HuH-7.5 (cell line): ENCODE measurements around the gene BRCA2.

Source experiments
- DNase-seq: peaks from one replicate; pipeline ENCODE4 v3.0.0; 2011; ENCODE audit warnings: low spot score

Gene BRCA2

DNA sequence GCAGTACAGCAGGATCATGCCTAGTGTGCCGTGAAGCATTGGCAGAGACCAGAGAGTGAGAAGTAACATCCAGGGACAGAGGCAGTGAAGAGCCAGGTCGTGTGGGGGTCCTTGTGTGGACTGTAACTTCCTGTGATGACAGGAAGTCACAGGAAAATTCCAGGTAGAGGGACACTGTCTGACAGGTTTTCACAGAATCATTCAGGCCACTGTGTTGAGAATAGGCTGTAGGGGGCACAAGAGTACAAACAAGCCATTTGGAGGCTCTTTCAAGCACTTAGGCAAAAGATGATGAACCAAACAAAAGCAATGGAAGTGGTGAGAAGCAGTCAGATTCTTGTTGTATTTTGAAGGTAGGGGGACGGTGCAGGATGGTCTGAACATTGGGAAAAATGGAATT, 66.2 kb downstream of the BRCA2 start:
- DNase-seq, result peak; percentile 15

DNA sequence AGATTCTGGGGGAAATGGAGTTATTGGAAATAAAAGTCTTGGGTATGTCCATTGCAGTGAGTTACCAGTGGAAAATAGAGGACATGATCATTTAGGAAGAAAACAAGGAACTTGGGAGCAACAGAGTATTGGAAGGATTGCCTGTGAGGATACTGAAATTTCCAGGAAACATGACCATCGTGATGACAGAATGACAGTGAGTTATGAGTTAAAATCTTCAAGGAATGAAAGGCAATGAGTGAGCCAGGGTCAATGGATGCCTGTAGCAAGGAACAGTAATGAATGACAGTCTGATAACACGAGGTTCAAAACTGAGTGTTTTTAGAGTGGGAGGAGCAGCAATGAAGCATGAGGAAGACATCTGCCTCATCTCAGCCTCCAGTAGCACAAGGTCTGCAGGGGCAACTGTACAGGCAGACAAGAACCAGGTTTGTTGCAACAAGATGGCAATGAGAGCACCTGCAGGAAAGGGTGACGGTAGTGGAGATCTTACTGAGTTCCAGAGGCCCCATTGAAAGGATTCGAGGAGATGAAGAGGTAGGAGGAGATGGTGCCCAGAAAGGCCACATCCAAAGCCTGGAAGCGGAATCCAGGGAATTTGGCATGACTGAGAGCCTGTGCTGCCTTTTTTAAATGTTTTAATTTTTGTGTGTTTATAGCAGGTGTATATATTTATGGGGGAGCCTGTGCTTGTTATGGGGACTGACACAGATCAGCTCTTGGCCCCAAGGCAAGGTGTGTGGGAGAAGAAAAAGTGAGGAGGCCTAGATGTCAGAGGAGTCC, 68.7 kb downstream of the BRCA2 start:
- DNase-seq, result no peak

GRCh38 chr13:32384702-32385101, 69.4 kb downstream of the BRCA2 start:
- no peak for DNase-seq

- DNase-seq, result no peak
Measured at GRCh38 chr13:32385410-32385809, 70.1 kb downstream of the BRCA2 start.

DNA sequence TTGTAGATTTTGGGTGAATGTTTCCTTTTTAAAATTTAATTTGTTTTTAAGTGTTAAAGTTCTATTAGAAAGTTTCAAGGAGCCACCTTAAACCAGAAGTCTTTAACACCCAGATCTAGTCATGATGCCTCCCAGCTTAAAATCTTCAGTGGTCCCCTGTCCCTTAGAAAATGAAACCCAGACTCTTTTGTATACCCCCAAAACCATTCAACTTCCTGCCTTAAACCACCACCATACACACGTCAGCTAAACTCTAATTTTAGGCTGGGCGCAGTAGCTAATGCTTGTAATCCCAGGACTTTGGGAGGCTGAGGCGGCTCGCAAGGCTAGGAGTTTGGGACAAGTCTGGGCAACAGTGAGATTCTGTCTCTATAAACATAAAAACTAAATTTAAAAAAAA, 74.7 kb downstream of the BRCA2 start:
- no peak for DNase-seq

GRCh38 chr13:32390484-32390883, 75.2 kb downstream of the BRCA2 start:
- no peak for DNase-seq

DNA sequence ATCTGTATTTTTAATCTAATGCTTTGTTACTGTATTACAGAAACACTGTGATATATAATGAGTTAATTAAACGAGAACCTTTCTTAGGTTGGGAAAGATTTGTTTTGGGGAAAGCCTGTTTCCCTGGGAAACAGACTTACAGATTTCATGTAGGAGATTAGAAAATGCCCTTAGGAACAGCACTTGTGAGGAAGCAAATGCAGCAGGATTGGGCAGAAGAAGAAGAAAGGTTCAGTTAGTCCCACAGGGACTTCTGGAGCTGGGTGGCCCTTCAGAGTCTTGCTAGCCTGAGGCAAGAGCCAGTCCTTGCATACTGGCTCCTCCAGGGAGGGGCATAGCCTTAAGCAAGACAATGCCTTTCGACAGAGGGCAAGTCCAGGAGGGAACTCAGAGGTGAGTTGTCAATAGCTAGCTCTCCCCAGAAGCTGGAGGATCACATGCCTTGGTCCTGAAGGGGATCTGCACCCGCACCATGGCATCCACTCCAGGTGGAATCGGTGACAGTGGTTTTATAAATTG, 75.9 kb downstream of the BRCA2 start:
- no peak for DNase-seq

DNA sequence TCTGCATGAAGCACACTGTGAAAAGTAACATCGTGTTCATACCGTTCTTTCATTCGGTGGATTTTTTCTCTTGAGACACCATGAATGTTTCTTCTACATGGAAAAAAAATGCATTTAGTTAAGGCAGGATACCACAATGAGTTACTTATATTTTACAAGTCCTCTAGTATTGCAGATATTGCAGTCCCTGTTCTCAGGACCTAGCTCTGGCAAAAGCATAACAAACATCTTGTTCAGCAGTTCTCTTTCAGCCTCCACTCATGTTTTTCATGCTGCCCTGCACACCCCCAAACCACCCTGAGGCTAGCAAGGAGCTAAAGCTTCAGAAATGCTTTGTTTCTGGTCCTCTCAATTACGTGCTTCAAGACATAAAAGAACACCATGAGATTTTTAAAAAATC, 87.8 kb downstream of the BRCA2 start:
- no peak for DNase-seq

DNA sequence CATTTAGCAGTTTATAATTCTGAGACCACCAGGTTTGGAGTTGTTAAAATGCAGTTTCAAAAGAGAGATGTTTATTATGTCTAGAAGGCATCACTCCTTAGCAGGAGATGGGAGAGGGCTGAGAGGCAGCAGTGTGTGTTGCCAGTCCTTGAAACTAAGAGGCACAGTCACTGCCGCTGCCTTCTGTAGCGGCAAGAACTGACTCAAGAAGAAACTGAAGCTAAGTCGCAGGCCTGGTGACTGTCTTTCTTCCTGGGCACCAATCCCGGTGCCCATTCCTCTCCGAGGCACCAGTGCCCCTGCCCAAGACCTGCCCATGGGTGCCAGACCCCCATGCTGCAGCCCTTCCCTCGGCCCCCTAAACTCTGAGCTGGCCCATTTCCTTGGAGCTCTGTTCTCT, 92.5 kb downstream of the BRCA2 start:
- no peak for DNase-seq

GRCh38 chr13:32408296-32409000, 93.1 kb downstream of the BRCA2 start:
- DNase-seq, result no peak

- no peak for DNase-seq
Measured at GRCh38 chr13:32409001-32409313, 93.6 kb downstream of the BRCA2 start.

GRCh38 chr13:32409561-32410421, 94.5 kb downstream of the BRCA2 start:
- no peak for DNase-seq

GRCh38 chr13:32413284-32413683, 98.0 kb downstream of the BRCA2 start:
- no peak for DNase-seq

DNA sequence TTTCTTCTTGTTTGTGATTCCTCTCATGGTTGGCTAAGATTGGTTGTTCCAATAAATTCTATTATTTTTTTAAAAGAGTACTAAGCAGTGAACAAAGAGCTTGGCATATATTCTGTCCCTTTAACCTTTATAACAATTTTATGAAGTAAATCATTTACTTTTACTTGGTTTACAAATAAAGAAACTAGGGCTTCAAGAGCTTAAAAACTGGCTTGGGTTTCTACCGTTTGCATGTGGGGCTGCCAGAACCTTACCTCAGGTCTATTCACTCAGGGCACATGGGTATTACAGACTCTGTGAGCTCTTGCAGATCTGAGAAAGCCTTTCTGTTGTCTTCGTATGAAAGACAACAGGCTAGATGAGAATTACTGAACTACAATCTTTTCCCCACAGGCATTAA, 99.3 kb downstream of the BRCA2 start:
- DNase-seq, result no peak

DNA sequence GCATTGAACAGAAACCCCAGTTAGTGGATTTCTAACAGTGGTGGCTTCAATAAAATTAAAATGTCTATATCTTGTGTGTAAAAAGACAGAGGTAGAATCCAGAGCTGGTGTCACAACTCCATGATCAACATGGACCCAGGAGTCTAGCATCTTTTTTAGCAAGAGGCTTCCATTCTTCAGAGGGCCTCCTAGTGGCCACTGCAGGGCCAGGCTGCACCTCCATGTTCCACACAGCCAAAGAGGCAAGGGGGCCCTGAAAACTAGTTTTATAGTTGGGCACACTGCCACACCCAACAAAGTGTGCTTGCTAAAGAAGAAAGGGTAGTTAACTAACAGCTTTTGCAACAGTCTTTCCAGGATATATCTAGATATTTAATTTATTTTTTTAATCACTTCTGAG, 99.7 kb downstream of the BRCA2 start:
- DNase-seq, result no peak

- no peak for DNase-seq
Measured at GRCh38 chr13:32417995-32418394, 102.7 kb downstream of the BRCA2 start.

GRCh38 chr13:32419862-32420261, 104.6 kb downstream of the BRCA2 start:
- DNase-seq, result no peak

GRCh38 chr13:32423592-32423991, 108.3 kb downstream of the BRCA2 start:
- DNase-seq, result no peak

- no peak for DNase-seq
Measured at GRCh38 chr13:32425158-32425557, 109.8 kb downstream of the BRCA2 start.

- DNase-seq, result no peak
Measured at GRCh38 chr13:32426191-32426989, 111.1 kb downstream of the BRCA2 start.

GRCh38 chr13:32426990-32427851, 111.9 kb downstream of the BRCA2 start:
- DNase-seq, result no peak
